ENCODE measurements around the gene SSH2.
"Not testable (repeated sequence)": the region's sequence is repeated elsewhere in the genome, so short reads cannot be mapped to it uniquely, and the experiment has no call there.

GRCh38 chr17:29725408-29725807, 204.6 kb downstream of the SSH2 start:
- TF ChIP-seq CTCF (conservative IDR thresholded peaks at IDR 0.05); EZH2 (IDR thresholded peaks at IDR 0.05; ENCODE audit: low read depth): not testable (repeated sequence)
